Neural cell (in vitro differentiated cells): ENCODE results near the gene CRYBA1.

Experiments
- CTCF ChIP-seq: fragments of 450-650 bp; IDR thresholded peaks from 2 replicates; pipeline ENCODE4 v1.5.1; 2014; ENCODE audit warnings: antibody characterized with exemption, mild to moderate bottlenecking, moderate library complexity; ENCODE audit not compliant: poor library complexity, severe bottlenecking
- EP300 ChIP-seq: fragments of 450-650 bp; conservative IDR thresholded peaks from 2 replicates; pipeline ENCODE4 v1.6.1; 2014; ENCODE audit warnings: antibody characterized with exemption, mild to moderate bottlenecking, moderate library complexity; ENCODE audit not compliant: poor library complexity, severe bottlenecking
- EZH2 ChIP-seq: fragments of 200-600, 300-800 bp; shearing (Covaris generic), sonication (generic); IDR thresholded peaks from 2 replicates; pipeline ENCODE4 v1.6.1; 2014; ENCODE audit warnings: antibody characterized with exemption, low read length, borderline replicate concordance, mild to moderate bottlenecking; ENCODE audit not compliant: insufficient read depth, poor library complexity, severe bottlenecking
- RAD21 ChIP-seq: fragments of 450-650 bp; conservative IDR thresholded peaks from 2 replicates; pipeline ENCODE4 v1.6.1; 2014; ENCODE audit warnings: antibody characterized with exemption, mild to moderate bottlenecking, moderate library complexity
- SMC3 ChIP-seq: fragments of 450-650 bp; conservative IDR thresholded peaks from 2 replicates; pipeline ENCODE4 v1.6.1; 2014; ENCODE audit warnings: antibody characterized with exemption, mild to moderate bottlenecking, moderate library complexity; ENCODE audit not compliant: poor library complexity
- TAF1 ChIP-seq: IDR thresholded peaks from 2 replicates; pipeline ENCODE4 v1.6.1; 2012; ENCODE audit warnings: low read depth

- TF ChIP-seq CTCF (peak; percentile 73), EP300 (no peak), EZH2 (no peak), TAF1 (no peak), SMC3 (peak; percentile 73), RAD21 (peak; percentile 60)
These were observed 27.1 kb upstream of the CRYBA1 start for GRCh38 chr17:29219378-29220047.
